ENCODE results near the gene PCSK4. TPM values are rescaled to one million over a fixed set of nuclear protein-coding genes. Genes with fewer than 3 reads are reported as not detected.
A peak's percentile ranks its signal among the peaks of the same experiment; 100 is the strongest.

The PCSK4 gene
- total and polyA plus RNA-seq, 2 donors from 2014 or later = 5.3 to 5.5 TPM

DNA sequence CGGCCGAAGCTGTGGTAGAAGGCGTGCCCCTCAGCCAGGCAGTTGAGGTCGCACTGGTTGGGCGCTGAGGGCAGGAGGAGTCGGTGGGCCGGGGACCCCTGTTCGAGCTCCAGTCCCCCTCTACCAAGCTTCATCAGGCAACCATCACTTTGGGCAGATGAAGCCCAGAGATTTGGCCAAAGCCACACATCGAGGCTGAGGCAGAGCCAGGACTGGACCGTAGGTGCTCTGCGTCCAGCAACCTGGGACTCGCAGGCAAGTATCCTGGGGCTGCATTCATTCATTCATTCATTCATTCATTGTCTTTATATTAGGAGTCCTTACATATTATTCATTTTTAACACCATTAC lies 18.3 kb upstream of the PCSK4 start:
- intact Hi-C loops (cut with DNase I) = no loop called here
- FAIRE-seq (no peak), DNase-seq (no peak)
- peaks cover 11% of the 10 kb centered on the region for H3K27me3 ChIP-seq (ENCODE audit: control insufficient read depth, insufficient read depth, low read length)
- no peak for TF ChIP-seq CTCF (IDR thresholded peaks at IDR 0.05; ENCODE audit: borderline replicate concordance, extremely low read depth, insufficient read depth)
- H3K4me1 ChIP-seq (ENCODE audit: control insufficient read depth in 2 of 3, insufficient read depth in 2 of 3, low read depth in 1 of 3, low read length in 3 of 3) = peaks cover 0 to 6% (median 0%) of the 10 kb centered on the region in 3 donors
- H3K36me3 ChIP-seq (ENCODE audit: control insufficient read depth in 2 of 3, insufficient read depth in 3 of 3, low read length in 3 of 3) = no peaks in the 10 kb centered on the region
- H3K4me3 ChIP-seq (ENCODE audit: low read length in 3 of 3) = peak overlapping the region in 1 of 3 donors; percentile 35
- no peak overlapping the region for H3K9ac ChIP-seq (ENCODE audit: low read length in 3 of 3)
- no peak overlapping the region for H3K27ac ChIP-seq (ENCODE audit: low read depth in 2 of 2, low read length in 2 of 2)
- H3K9me3 ChIP-seq (ENCODE audit: control insufficient read depth in 2 of 3, insufficient read depth in 1 of 3, low read length in 3 of 3) = no peaks in the 10 kb centered on the region

GRCh38 chr19:1507763-1508506 lies 17.8 kb upstream of the PCSK4 start:
- H3K36me3 ChIP-seq (ENCODE audit: control insufficient read depth in 2 of 3, insufficient read depth in 3 of 3, low read length in 3 of 3) = no peaks in the 10 kb centered on the region
- H3K9ac ChIP-seq (ENCODE audit: low read length in 3 of 3) = peak overlapping the region in 1 of 3 donors; percentile 12
- no peaks in the 10 kb centered on the region for H3K9me3 ChIP-seq (ENCODE audit: control insufficient read depth in 2 of 3, insufficient read depth in 1 of 3, low read length in 3 of 3)
- peak overlapping the region; percentile 19 to 56 (median 36) for H3K4me3 ChIP-seq (ENCODE audit: low read length in 3 of 3)
- FAIRE-seq = peak; percentile 79
- H3K4me1 ChIP-seq (ENCODE audit: control insufficient read depth in 2 of 3, insufficient read depth in 2 of 3, low read depth in 1 of 3, low read length in 3 of 3) = peaks cover 0 to 6% (median 0%) of the 10 kb centered on the region in 3 donors
- TF ChIP-seq CTCF (IDR thresholded peaks at IDR 0.05; ENCODE audit: borderline replicate concordance, extremely low read depth, insufficient read depth) = no peak
- DNase-seq = peak; percentile 96 to 97 (median 97)
- intact Hi-C loops (cut with DNase I) = no loop called here
- H3K27ac ChIP-seq (ENCODE audit: low read depth in 2 of 2, low read length in 2 of 2) = peak overlapping the region; percentile 63 to 87
- H3K27me3 ChIP-seq (ENCODE audit: control insufficient read depth, insufficient read depth, low read length) = peaks cover 15% of the 10 kb centered on the region

DNA sequence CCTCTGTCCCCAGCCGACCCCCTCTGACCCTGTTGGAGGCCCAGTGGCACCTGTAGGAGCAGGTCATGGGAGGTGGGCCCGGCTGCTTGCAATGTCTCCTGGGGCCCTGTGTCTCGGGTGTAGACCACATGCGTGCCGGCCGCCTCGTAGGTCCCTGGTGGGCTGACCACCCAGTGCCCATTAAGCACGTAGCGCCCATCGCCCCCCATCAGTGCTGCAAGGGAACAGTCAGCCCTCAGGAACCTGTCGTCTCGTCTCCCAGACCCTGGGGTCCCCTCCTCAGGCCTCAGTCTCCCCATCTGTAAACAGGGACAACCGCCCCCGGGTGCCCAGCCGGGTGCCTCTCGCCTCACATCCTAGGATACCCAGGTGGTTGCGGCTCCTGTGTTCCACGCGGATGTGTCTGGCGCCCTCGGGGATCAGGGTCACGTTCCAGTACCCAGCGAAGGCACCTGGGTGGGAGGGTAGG lies 17.1 kb upstream of the PCSK4 start:
- Histone ChIP-seq H3K27ac (ENCODE audit: low read depth in 2 of 2, low read length in 2 of 2) (no peak overlapping the region), H3K27me3 (ENCODE audit: control insufficient read depth, insufficient read depth, low read length) (peaks cover 19% of the 10 kb centered on the region), H3K4me3 (ENCODE audit: low read length in 3 of 3) (peak overlapping the region in 1 of 3 donors; percentile 56)

More for the DNA sequence above, 17.1 kb upstream of the PCSK4 start:
- intact Hi-C loops (cut with DNase I) = no loop called here
- Histone ChIP-seq H3K9me3 (ENCODE audit: control insufficient read depth in 2 of 3, insufficient read depth in 1 of 3, low read length in 3 of 3) (no peaks in the 10 kb centered on the region), H3K4me1 (ENCODE audit: control insufficient read depth in 2 of 3, insufficient read depth in 2 of 3, low read depth in 1 of 3, low read length in 3 of 3) (peaks cover 0 to 6% (median 0%) of the 10 kb centered on the region in 3 donors), H3K36me3 (ENCODE audit: control insufficient read depth in 2 of 3, insufficient read depth in 3 of 3, low read length in 3 of 3) (no peaks in the 10 kb centered on the region), H3K9ac (ENCODE audit: low read length in 3 of 3) (no peak overlapping the region)
- peak in 1 of 5 donors; percentile 81 for DNase-seq
- FAIRE-seq = no peak
- no peak for TF ChIP-seq CTCF (IDR thresholded peaks at IDR 0.05; ENCODE audit: borderline replicate concordance, extremely low read depth, insufficient read depth)
